Heart left ventricle (tissue), 13 donors: ENCODE measurements around the gene FHL2.

Experiments
- CTCF ChIP-seq, 12 donors: fragments of 200-600 bp; sonication (generic) in 4 of 12; IDR thresholded peaks; one replicate each; pipeline versions ENCODE4 v1.5.0 to v1.8.0; 2018 to 2022; ENCODE audit warnings: antibody characterized with exemption in 12 of 12, mild to moderate bottlenecking in 5 of 12
- POLR2A ChIP-seq, 2 donors: fragments of 450-650 bp; IDR thresholded peaks; one replicate each; pipeline ENCODE4 v1.6.1; 2017; ENCODE audit warnings: antibody characterized with exemption in 2 of 2, mild to moderate bottlenecking in 2 of 2, moderate library complexity in 2 of 2
- donor health status: ischemic (EF 13 %, LVEDD 7.1; RV severe dilation, severe dysfunction).
- donor health status: DM: no; HTN: yes; CAD: no.
- donor health status: DM: no; HTN: no; CAD: no.
- donor health status: ischemic (EF 25% LVEDD 6.9; RV normal size, moderate dysfunction).
- donor health status: ischemic (EF 25% LVEDD 5.7; RV mildly dilated, moderate dysfunction).
- donor health status: ischemic (EF 35%, LVEDD 5.7; RV mildly dilated, moderate dysfunction).
- donor health status: nonischemic (EF 11% LVEDD 7.7; RV severe dilation, severe dysfunction).
- donor health status: DM: yes; HTN: yes; CAD: no.
- donor health status: PGD.
- donor health status: ischemic (EF 29% LVEDD 5.4; RV normal size, mild dysfunction).
- donor health status: nonischemic (EF 23%, LVEDD 6.1; RV moderate dilation, normal function).

- TF ChIP-seq CTCF (IDR thresholded peaks at IDR 0.05) = no peak
- TF ChIP-seq POLR2A (IDR thresholded peaks at IDR 0.05) = no peak
These were observed 15.3 kb downstream of the FHL2 start for GRCh38 chr2:105383432-105384166.
